ENCODE results near the gene MFSD6.
"Not testable (repeated sequence)": the region's sequence is repeated elsewhere in the genome, so short reads cannot be mapped to it uniquely, and the experiment has no call there.

MFSD6 gene

GRCh38 chr2:190407662-190408537 lies at the start of gene MFSD6:
Gene MFSD6 (plus strand): TSS chr2:190408355. CDS start chr2:190436030, 27,675 bp downstream.
- peak; percentile 42 for DNase-seq

GRCh38 chr2:190358655-190359448 lies 49.3 kb upstream of the MFSD6 start:
- DNase-seq: not testable (repeated sequence)

DNA sequence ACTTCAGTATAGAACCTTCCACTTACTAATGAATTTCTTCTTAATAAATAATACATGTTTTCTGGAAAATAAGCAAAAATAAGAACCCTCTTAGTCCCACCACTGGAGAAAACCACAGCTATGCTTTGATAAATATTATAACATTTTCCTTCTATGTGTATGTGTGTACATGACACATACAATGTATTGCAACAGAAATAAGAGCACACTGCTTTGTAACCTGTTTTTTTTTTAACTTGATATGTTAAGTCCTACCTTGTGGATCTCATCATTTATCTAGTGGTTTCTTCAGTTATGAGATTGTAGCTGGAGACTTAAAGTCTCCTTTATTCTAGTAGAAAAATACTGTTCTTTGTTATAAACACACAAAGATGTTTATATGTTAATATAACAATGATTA lies 47.6 kb upstream of the MFSD6 start:
- no peak for DNase-seq

DNA sequence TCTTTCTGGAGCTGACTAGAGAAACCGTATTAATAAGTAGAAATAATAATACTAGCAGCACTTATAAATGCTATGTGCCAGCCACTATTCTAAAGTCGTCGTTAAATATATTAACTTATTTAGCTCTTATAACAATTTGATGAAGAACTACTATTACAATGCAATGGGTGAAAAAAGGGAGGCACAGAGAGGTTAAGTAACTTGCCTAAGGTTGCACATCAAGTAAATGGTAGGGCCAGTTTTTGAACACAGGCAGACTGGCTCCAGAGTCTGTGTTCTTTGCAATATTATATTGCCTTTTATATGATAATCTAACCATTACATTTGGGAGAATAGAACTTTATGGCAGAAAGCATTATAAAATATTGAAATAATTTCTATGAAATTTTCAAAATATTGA lies 47.2 kb upstream of the MFSD6 start:
- DNase-seq: no peak

DNA sequence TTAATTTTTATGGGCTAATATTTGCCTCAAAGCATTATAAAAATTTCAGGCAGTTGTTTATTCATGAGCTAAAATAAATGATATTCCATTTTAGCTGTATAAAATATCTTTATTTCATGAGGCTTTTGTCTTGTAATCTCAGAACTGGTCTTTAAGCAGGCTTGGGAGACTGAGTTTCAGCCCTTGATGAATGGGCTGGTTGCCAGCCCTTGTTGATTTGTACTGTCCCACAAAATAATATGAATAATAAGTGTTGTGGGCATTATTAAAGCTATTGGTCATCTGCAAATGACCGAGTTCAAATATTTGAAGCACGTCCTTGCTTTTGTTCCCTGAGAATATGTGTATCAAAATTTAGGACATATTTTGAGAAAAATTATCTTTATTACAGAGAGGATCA lies 46.6 kb upstream of the MFSD6 start:
- DNase-seq: no peak

- no peak for DNase-seq
Observed at GRCh38 chr2:190362894-190363293, 45.3 kb upstream of the MFSD6 start.

DNA sequence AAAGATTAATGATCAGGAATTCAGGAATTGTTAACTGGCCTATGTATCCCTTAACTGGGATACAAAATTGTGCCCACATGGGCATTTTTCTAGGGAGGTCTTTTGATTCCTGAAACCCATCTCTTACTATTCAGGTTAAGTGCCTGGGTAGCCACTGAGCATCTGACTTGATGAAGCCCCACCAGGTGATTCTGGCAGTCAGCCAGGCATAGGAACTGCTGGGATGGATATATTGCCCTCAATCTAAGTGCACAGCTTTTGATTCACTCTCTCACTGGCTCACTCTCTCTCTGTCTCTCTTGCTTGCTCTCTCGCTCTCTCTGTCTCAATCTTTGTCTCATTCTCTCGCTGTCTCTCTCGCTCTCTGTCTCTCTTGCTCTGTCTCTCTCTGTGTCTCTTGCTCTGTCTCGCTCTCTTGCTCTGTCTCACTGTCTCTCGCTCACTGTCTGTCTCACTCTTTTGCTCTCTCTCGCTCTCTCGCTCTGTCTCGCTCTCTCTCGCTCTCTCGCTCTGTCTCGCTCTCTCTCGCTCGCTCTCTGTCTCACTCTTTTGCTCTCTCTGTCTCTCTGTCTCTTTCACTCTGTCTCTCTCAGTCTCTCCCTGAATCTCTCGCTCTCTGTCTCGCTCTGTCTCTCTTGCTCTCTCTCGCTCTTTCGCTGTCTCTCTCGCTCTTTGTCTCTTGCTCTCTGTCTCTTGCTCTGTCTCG lies 42.5 kb upstream of the MFSD6 start:
- DNase-seq: no peak

GRCh38 chr2:190366248-190366753 lies 41.9 kb upstream of the MFSD6 start:
- DNase-seq: no peak

- no peak for DNase-seq
Observed at GRCh38 chr2:190367091-190367490, 41.1 kb upstream of the MFSD6 start.

DNA sequence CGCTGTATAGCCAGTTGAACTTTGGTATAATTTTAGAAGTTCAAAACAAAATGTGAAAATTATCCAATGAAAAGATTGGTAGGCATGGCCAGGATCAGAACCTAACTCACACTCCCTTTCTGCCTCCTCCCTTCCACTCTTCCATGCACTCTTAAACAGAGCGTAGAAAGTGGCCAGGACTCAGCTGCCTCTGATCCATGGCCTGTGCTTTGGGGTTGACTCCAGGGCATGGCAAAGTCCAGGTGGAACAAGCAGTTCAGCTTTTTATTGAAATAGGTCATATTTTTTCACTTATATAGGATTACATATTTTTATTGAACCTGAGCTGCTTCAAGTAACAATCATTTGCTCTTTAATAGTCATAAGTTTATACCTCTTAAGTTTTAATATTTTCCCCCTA lies 38.5 kb upstream of the MFSD6 start:
- DNase-seq: no peak

GRCh38 chr2:190376083-190376482 lies 32.1 kb upstream of the MFSD6 start:
- DNase-seq: no peak

- DNase-seq: no peak
Observed at GRCh38 chr2:190376591-190377245, 31.4 kb upstream of the MFSD6 start.

DNA sequence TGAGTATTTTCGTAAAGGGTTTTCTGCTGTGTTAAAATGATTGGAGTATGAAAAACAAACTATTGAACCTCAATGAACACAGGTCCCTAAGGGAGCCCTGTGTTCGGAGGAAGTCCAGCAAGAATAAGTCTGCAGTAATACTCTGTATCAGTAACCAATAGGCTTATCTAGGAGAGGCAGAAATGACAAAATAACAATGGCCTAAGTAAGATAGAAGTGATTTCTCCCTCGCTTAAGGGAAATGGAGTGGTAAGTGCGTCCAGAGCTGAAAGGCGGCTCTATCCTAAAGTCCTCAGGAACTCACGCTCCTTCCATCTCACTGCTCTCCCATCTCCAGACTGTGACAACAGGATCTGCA lies 29.3 kb upstream of the MFSD6 start:
- no peak for DNase-seq

- peak; percentile 64 for DNase-seq
Observed at GRCh38 chr2:190379249-190379964, 28.7 kb upstream of the MFSD6 start.

DNA sequence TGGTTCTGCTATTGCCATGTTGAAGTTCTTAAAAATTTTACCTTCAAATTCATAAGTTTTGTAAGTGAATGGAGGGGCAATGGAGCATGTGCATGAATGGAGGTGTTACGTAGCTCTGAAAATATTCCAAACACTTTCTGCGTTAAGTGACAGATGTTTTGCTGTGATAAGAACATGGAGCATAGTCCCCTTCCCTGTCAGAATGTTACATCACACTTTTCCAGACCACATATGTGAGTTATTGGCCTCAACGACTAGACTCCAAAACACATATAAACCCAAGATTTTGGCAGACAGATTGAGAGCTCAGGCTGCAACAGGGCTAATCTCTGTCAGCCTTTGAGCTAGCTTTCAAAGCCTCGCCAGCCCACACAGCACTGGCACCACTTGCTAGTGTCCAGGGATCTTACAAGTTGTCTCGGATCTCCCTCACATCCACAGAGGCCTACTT lies 27.2 kb upstream of the MFSD6 start:
- DNase-seq: no peak

- DNase-seq: no peak
Observed at GRCh38 chr2:190382851-190383250, 25.3 kb upstream of the MFSD6 start.

DNA sequence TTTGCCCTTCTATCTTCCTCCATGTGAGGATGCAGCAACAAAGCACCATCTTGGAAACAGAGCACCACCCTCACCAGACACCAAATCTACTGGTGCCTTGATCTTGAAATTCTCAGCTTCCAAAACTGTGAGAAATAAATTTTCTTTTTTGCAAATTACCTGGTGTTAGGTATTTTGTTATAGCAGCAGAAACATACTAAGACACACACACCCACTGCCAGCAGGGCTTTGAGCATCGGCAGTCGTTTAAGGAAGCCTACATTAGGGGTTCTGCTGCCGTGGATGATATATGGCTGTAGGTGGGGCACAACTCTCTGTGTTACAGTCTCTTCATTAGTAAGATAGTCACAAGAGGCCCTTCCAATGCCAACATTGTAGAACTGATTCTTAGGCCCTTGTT lies 20.7 kb upstream of the MFSD6 start:
- no peak for DNase-seq

DNA sequence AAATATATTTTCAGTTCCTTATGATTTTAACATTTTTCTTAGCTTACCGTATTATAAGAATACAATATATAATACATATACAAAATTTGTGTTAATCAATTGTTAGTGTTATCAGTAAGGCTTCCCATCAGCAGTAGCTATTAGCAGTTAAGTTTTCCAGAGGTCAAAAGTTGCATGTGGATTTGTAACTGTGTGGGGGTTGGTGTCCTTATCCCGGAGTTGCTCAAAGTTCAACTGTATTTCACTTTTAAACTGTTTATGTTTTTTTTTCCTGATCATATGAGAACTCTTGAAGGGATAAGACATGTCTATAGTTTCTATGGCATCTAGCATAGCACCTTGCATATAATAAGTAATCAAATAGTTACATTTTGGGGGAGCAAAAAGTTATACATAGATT lies 11.9 kb upstream of the MFSD6 start:
- no peak for DNase-seq

GRCh38 chr2:190402986-190403603 lies 5.1 kb upstream of the MFSD6 start:
- no peak for DNase-seq

- DNase-seq: no peak
Observed at GRCh38 chr2:190404487-190404886, 3.7 kb upstream of the MFSD6 start.

DNA sequence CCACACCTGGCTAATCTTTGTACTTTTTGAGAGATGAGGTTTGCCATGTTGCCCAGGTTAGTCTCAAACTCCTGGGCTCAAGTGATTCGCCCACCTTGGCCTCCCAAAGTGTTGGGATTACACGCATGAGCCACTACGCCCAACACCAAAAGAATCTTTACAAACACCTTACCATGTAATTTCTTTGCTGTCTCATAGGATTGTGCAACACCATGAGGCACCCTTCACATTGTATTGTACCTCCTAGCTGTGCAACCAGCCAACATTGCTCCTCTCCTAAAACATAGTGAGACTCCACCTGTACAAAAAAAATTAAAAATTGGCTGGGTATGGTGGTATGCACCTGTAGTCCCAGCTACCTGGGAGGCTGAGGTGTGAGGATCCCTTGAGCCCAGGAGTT lies 3.1 kb upstream of the MFSD6 start:
- no peak for DNase-seq

DNA sequence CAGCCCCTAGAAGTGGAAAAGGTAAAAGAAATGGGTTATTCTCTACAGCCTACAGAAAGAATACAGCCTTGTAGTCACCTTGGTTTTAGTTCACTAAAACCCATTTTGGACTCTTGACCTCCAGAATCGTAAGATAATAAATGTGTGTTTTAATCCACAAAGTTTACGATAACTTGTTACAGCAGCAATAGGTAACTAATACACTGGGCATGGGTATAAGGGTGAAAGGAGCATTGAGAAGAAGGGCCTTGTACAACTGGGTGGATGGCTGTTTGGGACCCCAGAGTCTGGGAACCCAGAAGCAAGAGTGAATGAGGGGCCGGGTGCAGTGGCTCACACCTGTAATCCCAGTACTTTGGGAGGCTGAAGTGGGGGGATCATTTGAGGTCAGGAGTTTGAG lies 2.2 kb upstream of the MFSD6 start:
- no peak for DNase-seq

Data from left hindlimb (tissue), 1 donor.